GM12878 (cell line): Measurements from ENCODE around the gene PTPRS. TPM values are rescaled to one million over a fixed set of nuclear protein-coding genes. Genes with fewer than 3 reads are reported as not detected.

Experiments
- E2F8 ChIP-seq: fragments of 450-650 bp; IDR thresholded peaks from 2 replicates; pipeline ENCODE4 v1.6.1; 2018; ENCODE audit warnings: mild to moderate bottlenecking, low read depth, moderate library complexity; ENCODE audit not compliant: partially characterized antibody
- EP300 ChIP-seq, 2 experiments: fragments of 150-350 bp in 1 of 2; IDR thresholded peaks; 2 replicates each; pipeline ENCODE4 v1.6.1; 2011 to 2012; ENCODE audit warnings: low read depth in 2 of 2, low read length in 2 of 2, borderline replicate concordance in 1 of 2, improper control_type of control experiment in 1 of 2, inconsistent platforms in 1 of 2; ENCODE audit not compliant: control insufficient read depth in 1 of 2
- GABPA ChIP-seq: IDR thresholded peaks from 2 replicates; pipeline ENCODE4 v1.6.1; 2014; ENCODE audit warnings: antibody characterized with exemption, low read depth, mild to moderate bottlenecking, inconsistent platforms
- HSF1 ChIP-seq: fragments of 150-350 bp; IDR thresholded peaks from 2 replicates; pipeline ENCODE4 v1.6.1; 2014; ENCODE audit warnings: mild to moderate bottlenecking, low read depth, low read length
- LARP7 ChIP-seq: fragments of 450-650 bp; IDR thresholded peaks from 2 replicates; pipeline ENCODE4 v1.6.1; 2017; ENCODE audit warnings: mild to moderate bottlenecking
- MXI1 ChIP-seq: fragments of 150-350 bp; IDR thresholded peaks from 2 replicates; pipeline ENCODE4 v1.6.1; 2011; ENCODE audit warnings: low read depth, mild to moderate bottlenecking, inconsistent platforms, low read length, improper control_type of control experiment
- NFXL1 ChIP-seq: fragments of 450-650 bp; IDR thresholded peaks from 2 replicates; pipeline ENCODE4 v1.6.1; 2017; ENCODE audit warnings: antibody characterized with exemption, mild to moderate bottlenecking, borderline replicate concordance
- REST ChIP-seq: IDR thresholded peaks from 2 replicates; pipeline ENCODE4 v1.6.1; 2012; ENCODE audit warnings: mild to moderate bottlenecking, low read depth, low read length
- ZBTB4 ChIP-seq: fragments of 450-650 bp; formaldehyde crosslinking; IDR thresholded peaks from 2 replicates; pipeline ENCODE4 v1.4.0; 2022; ENCODE audit warnings: mild to moderate bottlenecking, moderate library complexity
- polyA plus RNA-seq, 11 experiments: library from polyadenylated mRNA; depleted of rRNA in 4 of 11; unstranded in 6 of 11; stranded (reverse) in 5 of 11; fragments of >200 nt; fragmentation: Nextera tagmentation in 4 of 11; fragmentation: Illumina TruSeq in 1 of 11; extraction: Ambion mirVana in 4 of 11; extraction: Trizol in 1 of 11; gene quantifications; 1 replicate in 1 of 11; 2 replicates in 10 of 11; pipeline versions ENCODE4 v1.2.1 to v1.2.3, GENCODE V29; 2011 to 2016; ENCODE audit warnings: inconsistent platforms in 2 of 11, missing spikeins in 2 of 11, low read depth in 1 of 11
- total RNA-seq, 4 experiments: library from RNA; depleted of rRNA in 3 of 4; stranded (reverse); fragments of >200 nt in 3 of 4; fragmentation: Illumina TruSeq in 1 of 4; extraction: Trizol in 1 of 4; gene quantifications; 2 replicates each; pipeline versions ENCODE4 v1.2.1 to v1.2.3, GENCODE V29; 2013 to 2021

PTPRS gene
- total and polyA plus RNA-seq, 10 of the 15 experiments (the other 5 are each of a cell fraction or from before 2014, with no cell fraction given): 0.09 to 32.1 (median 0.71) TPM

GRCh38 chr19:5318306-5318705 is 22.3 kb downstream of the PTPRS start (continued):
- TF ChIP-seq ZBTB4 (CRISPR knock-in tag) (no peak), EP300 (IDR thresholded peaks at IDR 0.05; ENCODE audit: borderline replicate concordance in 1 of 2, control insufficient read depth in 1 of 2, low read depth in 2 of 2, low read length in 2 of 2) (no peak), REST (no peak), NFXL1 (no peak), HSF1 (no peak), LARP7 (no peak), MXI1 (no peak), GABPA (no peak), E2F8 (no peak)
